HG03558 (cell line): Measurements from ENCODE around the gene SGO1.

Source experiments
- ATAC-seq: cut with Tn5 transposase; IDR thresholded peaks from one replicate; pipeline ENCODE4 v1.9.1; 2021; ENCODE audit warnings: moderate number of reproducible peaks; ENCODE audit not compliant: unreplicated experiment; ENCODE audit errors: extremely low read depth

Gene SGO1

DNA sequence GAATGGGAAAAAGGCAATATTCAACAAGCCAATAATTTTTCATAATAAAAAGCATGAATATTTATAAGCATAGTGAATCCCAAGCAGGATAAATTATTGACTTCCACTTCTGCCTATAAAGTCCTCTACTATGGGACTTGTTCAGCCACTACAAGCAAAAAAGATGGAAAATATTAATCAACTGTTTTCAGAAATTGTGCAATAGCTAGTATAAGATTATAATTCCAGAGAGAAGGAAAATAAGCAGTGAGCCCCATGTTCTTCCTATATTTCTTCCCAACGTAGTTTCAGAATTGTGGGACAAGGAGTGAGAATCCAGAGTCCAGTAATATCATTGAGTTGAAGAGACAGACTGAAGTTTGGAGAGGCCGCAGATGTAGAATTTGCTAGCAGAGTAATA, 24.3 kb downstream of the SGO1 start:
- ATAC-seq = no peak

DNA sequence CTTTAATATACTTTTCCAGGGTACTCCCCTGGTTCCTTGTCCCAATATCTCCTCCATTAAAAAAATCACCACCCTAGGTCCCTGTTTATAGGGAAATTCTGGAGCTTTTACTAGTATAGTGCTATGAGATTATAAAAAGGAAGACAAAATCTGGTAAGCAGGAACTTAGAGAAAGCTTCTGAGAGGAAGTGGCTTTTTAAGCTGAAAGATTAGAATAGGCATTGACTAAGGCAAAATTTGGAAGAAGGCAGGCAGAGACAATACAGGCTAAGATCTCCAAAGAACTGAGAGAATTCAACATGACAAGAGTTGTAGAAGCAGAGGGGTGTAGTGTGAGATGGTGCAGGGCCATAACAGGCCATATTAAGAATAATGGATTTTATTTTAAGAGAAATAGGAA, 25.8 kb downstream of the SGO1 start:
- ATAC-seq = no peak

DNA sequence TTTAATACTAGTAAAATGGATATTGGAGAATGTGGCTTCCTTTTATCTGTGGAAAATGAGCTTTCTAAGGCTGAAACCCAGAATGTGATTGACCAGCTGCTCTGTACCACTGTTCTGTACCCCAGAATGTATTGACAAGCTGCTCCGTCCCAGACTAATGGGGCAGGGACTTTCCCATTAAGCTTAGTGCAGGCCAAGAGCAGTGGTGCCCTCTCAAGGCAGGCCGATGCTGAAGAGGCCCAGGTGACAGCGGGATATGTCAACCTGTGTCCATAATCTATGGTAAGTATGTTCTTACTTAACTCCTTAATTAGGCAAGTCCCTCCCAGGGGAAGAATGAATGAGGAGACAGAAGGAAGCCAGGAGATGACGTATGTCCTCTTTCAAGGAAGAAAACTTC, 31.1 kb downstream of the SGO1 start:
- ATAC-seq = no peak

DNA sequence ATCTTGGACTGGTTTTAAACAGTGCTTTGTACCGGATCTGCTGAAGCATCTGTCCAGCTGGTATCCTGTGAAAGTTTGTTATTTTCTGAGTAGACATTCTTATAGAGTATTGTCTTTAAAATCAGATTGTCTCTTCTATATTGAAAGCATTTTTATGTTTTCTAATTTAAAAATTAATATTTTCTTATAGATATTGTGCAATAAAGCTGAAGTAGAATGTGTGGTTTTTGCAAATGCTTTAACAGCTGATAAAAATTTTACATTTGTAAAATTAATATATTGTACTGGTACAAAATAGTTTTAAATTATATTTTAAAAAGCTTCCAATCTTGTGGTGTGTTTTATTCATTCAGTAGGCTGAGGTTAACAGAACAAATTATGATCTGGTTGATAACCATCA, 31.9 kb downstream of the SGO1 start:
- ATAC-seq = no peak

DNA sequence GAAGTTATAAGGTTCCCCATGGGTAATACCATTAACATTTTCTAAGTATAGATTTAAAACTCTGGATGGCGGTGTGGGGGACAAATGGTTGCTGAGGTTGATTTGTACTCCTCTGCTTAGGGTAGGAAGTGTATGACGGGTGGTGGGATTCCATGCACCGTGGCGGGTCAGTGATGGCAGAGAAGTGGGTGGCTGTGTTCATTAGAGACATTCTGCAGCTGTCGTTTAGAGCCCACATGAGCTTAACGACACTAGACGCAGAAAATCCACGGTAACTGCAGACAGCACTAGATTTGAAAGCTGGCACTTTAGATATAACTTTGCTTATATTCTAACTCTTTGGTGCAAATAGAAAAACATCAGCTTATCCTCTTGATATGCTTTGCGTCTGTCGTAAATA, 37.5 kb downstream of the SGO1 start:
- ATAC-seq = no peak

DNA sequence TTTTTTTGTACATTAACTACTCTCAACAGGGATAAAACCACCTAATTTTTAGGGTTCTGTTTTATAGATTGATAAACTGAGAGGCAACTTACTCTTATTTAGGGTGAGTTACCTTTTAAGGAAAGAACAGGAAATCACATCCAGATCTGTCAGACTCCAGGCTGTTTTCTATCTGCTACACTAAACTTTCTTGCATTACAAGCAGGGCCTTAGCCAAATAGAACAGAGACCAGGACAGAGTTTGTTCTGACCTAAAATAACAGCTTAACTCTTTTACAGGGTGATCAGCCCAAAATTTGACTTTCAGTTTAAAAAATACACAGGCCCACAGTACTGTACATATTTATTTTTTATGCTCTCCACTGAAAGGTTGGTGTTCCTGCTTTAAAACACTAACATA, 38.6 kb downstream of the SGO1 start:
- ATAC-seq = no peak

DNA sequence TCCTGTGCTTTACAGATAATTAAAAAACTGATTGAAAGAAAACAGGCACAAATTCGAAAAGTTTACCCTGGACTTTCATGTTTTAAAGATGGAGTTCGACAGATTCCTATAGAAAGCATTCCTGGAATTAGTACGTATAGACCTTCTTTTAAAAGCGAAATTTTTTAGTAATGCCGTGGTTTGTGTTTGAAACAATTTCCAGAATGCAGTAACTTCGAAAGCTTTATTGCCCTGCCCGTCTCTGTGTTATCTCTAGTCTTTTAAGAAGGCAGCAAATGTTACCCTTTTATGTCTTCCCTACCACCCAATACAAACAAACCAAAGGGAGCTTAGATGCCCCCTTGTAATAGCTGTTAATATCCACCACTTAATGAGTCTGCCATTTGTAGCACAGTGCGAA, 39.7 kb downstream of the SGO1 start:
- no peak for ATAC-seq

DNA sequence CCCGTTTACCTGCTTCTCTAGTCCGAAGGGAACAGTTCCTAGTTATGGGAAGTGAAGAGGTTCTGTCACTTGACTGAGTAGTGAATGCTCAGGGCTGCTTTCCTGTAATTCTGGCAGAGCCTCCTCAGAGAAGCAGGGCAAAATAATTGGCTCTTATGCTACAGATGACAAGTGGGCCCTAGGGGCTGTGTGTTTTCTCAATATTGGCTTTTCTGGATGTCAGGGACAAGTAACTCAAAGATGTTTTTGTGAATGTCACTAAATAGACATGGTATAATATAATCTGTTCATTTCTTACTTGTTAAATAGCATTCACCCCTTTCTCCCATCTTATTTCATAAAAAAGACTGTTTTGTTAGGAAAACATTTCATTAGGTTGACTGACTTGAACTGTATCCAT, 40.1 kb downstream of the SGO1 start:
- no peak for ATAC-seq

DNA sequence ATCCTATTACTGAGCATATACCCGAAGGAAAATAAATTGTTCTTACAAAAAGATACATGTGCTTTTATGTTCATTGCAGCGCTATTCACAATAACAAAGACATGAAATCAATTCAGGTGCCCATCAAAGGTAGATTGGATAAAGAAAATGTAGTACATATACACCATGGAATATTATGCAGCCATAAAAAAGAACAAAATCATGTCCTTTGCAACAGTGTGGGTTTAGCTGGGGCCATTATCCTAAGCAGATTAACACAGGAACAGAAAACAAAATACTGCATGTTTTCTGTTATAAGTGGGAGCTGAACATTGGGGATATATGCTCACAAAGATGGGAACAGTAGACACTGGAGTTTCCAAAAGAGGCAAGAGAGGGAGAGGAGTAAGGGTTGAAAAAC, 42.5 kb downstream of the SGO1 start:
- no peak for ATAC-seq

DNA sequence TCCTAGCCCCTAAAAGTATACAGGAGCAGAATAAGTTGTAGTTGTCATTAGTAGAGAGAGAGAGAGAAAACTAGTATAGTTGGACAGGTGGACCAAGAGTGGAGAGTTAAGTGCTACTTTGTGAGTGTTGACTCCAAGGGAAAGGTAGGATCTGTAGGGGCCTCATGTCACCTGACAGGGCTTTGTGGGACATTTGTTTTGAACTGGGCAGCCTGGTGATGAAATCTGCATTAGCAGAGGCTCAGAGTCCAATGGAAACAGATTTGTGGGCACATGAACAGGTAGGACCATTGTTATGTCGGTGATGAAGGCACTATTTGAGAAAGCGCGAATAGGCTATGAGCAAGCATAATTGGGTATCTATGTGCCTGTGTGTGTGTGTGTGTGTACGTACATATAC, 43.5 kb downstream of the SGO1 start:
- ATAC-seq = no peak

DNA sequence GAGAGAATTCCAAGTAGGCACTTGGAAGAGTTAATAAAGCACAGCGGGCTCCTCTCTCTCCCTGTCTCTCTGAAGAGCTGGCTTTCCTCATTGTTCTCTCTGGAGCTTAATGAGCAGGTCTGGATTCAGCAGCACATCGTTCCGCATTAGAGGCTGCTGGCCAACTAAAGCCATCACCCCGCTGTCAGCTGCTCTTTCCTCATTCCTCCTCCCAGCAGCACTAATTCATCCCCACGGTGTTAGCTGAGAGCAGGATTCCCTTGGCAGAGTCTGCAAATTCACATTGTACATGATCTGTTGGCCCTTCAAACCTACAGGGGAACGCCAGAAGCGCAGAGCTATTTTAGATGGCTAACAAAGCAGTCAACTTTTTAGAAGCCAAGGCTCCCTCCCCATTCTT, 44.2 kb downstream of the SGO1 start:
- ATAC-seq = no peak

DNA sequence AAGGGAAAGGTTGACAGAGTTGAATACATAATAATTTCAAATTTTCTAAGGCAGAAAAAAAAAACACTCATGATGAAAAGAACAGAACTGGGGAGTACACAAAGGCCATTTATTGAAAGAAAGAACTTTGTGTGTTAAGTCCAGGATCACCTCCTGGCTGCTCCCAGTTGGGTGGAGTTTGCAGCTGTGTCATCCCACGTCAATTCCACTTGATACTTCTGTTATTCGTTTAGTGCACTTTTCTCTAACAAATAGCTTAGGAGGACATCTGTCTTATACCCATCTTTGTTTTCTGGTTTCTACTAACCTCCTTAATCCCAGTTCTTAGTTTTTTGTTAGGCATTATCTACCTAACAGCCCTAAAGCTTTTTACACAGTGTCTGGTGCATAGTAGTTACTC, 44.7 kb downstream of the SGO1 start:
- ATAC-seq = no peak

DNA sequence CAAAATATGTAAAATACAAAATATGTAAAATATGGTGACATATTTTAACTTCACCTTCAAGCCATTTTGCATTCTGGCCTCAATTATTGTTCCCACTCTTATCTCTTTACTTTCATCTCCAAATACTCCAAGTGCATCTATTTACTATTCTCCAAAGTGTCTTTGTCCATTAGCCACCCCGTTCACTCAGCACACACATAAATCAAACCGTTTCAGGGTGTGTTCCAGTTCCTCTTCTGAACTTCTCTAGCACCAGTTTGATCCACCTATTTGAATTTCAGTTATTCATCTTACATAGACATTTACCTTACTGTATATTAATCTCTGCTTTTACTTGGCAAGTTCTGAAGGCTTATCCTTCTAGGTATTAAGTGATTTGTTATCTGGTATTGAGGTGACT, 45.1 kb downstream of the SGO1 start:
- ATAC-seq = no peak

DNA sequence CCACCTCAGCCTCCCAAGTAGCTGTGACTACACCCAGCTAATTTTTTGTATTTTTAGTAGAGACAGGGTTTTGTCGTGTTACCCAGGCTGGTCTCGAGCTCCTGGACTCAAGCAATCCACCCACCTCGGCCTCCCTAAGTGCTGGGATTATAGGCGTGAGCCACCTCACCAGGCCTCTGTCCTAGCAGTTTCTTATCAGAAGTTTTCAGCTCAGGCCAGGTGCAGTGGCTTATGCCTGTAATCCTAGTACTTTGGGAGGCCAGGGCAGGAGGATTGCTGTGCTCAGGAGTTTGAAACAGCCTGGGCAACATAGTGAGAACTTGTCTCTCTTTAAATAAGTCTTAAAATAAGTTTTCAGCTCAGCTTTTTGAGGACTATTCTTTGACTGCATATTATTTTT, 48.4 kb downstream of the SGO1 start:
- no peak for ATAC-seq

DNA sequence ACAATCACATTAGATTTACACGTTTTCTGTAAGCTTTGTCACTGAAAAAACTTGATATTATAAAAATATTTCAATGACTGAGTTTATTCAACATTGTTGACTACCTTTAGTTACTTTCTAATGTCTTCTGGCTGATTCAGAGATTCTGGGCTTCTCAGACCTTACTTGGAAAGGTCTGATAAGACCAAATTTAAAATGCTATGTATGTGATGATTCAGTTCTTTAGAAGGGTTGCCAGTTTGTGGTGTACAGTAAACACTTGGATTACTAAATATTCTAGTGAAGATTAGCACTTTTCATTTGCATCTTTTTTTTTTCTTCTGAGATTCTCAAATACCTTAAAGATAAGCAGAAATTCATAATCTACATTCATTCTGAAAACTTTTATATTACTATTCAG, 49.8 kb downstream of the SGO1 start:
- ATAC-seq = no peak

DNA sequence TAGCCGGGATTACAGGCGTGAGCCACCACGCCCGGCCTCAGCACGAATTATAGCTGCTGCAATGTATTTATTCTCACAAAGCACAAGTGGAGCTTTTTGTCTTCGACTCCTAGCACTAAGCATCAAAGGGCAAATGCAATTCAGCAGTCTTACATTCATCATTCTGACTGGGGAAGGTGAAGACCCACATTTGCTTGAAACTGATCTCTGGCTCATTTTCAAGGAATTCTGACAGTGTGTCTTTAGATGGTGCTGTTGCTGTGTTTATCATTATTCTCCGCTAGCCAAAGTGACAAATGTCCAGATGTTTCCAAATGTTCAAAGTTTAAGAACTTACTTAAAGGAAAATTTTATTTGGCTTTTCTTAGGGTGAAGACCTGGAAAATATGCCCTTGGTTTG, 55.9 kb downstream of the SGO1 start:
- ATAC-seq = no peak

DNA sequence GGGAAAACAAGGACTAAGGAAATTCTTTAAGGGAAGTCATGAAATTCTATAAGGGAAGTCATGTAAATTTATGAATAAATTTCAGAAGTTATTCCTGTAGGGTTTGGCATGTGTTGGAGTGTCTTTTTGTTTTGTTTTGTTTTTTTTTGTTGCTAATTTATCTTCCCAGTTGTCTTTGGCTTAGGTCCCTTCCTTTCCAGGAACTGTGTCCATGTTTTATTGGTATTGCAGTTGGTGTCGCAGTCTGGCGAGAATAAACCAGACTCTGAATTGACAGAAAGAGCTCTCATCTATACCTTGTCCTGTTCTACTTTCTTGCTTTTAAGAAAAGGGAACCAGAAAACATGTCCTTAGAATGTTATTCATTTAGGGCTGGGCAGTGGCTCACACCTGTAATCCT, 57.6 kb downstream of the SGO1 start:
- ATAC-seq = no peak

DNA sequence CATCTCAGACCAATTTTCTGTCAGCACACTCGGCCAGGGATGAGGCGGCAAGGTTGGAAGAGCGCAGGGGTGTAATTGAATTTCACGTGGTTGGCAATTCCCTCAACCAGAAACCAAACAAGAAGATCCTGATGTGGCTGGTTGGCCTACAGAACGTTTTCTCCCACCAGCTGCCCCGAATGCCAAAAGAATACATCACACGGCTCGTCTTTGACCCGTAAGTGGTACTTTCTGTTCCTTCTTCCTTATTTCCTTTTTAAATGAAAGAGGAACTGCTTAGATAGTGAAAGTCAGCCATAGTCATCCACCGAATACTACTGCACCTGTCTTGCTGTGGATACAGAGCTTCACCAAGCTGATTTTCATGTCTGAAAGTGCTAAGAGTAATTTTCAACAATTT, 60.1 kb downstream of the SGO1 start:
- peak; percentile 99 for ATAC-seq

DNA sequence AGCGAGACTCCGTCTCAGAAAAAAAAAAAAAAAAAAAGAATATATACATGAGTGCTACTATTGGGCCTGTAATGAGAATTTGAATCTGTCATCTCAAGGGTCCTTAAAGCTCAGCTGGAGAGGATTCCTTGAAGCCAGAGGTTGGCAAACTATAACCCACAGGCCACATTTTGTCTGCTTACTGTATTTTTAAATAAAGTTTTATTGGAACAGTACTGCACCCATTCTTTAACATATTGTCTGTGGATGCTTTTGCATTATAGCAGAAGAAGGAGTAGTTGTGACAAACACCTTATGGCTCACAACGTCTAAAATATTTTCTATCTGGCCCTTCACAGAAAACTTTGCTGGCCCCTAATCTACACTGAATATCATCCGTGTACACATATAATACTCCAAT, 60.7 kb downstream of the SGO1 start:
- ATAC-seq = no peak

DNA sequence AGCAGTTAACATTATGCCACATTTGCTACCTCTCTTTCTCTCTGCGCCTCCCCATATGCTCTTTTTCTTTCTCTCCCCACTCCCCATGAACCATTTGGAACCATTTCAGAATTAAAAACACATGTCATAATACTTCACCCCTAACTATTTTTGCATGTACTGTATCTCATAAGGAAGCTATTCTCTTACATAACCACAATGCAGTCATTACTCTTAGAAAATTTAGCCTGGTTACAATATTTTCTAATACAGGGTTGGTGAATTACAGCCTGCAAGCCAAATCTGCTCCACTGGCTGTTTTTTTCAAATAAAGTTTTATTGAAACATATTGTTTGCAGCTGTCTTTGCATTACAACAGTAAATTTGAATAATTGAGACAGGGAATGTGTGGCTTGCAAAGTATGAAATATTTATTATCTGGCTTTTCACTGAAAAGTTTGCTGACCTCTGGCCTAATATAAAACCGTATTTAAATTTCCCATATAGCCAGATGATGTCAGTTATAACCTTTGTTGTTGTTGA, 62.8 kb downstream of the SGO1 start:
- ATAC-seq = no peak

DNA sequence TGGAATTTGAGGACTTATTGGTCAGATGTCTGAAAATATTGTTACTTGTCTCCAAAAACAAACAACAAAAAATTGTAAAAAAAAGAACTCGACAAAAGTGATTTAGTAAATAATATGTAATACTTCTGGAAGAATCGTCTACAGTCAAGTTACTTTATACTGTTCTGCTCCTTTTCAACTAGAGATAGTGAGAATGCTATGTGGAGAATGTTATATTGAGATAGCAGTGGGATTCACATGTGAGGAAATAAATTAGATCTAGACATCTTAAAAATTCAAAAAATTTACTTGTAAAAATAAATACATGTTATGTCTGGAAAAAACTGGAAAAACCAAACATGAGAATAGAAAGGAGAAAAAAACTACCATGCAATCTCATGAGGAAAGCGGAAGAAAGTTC, 64.9 kb downstream of the SGO1 start:
- ATAC-seq = no peak
